Vagina (tissue), 2 donors: ENCODE data around the gene VAX1.

Experiments used
- POLR2AphosphoS5 ChIP-seq, 2 donors: sonication (generic); formaldehyde crosslinking; IDR thresholded peaks; one replicate each; pipeline ENCODE4 v1.9.0; 2017; ENCODE audit warnings: antibody characterized with exemption in 2 of 2, mild to moderate bottlenecking in 2 of 2, low read depth in 1 of 2; ENCODE audit not compliant: insufficient read depth in 1 of 2
- TF ChIP-seq, protein P1 (sequence below), 3 experiments: fragments of 450-650 bp in 2 of 3; fragments of 200-600 bp in 1 of 3; sonication (generic) in 1 of 3; IDR thresholded peaks; one replicate each; pipeline ENCODE4 v1.5.1; 2017 to 2019; ENCODE audit warnings: antibody characterized with exemption in 3 of 3, mild to moderate bottlenecking in 2 of 3, moderate library complexity in 2 of 3

- TF ChIP-seq, protein P1, sequence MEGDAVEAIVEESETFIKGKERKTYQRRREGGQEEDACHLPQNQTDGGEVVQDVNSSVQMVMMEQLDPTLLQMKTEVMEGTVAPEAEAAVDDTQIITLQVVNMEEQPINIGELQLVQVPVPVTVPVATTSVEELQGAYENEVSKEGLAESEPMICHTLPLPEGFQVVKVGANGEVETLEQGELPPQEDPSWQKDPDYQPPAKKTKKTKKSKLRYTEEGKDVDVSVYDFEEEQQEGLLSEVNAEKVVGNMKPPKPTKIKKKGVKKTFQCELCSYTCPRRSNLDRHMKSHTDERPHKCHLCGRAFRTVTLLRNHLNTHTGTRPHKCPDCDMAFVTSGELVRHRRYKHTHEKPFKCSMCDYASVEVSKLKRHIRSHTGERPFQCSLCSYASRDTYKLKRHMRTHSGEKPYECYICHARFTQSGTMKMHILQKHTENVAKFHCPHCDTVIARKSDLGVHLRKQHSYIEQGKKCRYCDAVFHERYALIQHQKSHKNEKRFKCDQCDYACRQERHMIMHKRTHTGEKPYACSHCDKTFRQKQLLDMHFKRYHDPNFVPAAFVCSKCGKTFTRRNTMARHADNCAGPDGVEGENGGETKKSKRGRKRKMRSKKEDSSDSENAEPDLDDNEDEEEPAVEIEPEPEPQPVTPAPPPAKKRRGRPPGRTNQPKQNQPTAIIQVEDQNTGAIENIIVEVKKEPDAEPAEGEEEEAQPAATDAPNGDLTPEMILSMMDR (IDR thresholded peaks at IDR 0.05): peak; percentile 17 to 84 (median 70)
- TF ChIP-seq POLR2AphosphoS5 (IDR thresholded peaks at IDR 0.05; ENCODE audit: insufficient read depth in 1 of 2, low read depth in 1 of 2): no peak
Measured at GRCh38 chr10:117175901-117176534, 37.9 kb upstream of the VAX1 start.
